ENCODE results near the gene CREB3L2.

GRCh38 chr7:138029941-138030340, 28.1 kb upstream of the CREB3L2 start:
- TF ChIP-seq CTCF (IDR thresholded peaks at IDR 0.05): no peak
- no peak for TF ChIP-seq POLR2A (IDR thresholded peaks at IDR 0.05)
